K562 (cell line): ENCODE results near the gene ALKBH7. TPM values are rescaled to one million over a fixed set of nuclear protein-coding genes. Genes with fewer than 3 reads are reported as not detected.
A peak's percentile ranks its signal among the peaks of the same experiment; 100 is the strongest.

Experiments
- CCNT2 ChIP-seq: IDR thresholded peaks from 2 replicates; pipeline ENCODE4 v1.6.1; 2011; ENCODE audit warnings: borderline replicate concordance, low read depth, mild to moderate bottlenecking, moderate library complexity, mixed read lengths, low read length; ENCODE audit not compliant: insufficient read length; ENCODE audit errors: extremely low read depth
- KDM2B ChIP-seq: fragments of 250-450 bp; sonication (Bioruptor Pico); IDR thresholded peaks from 2 replicates; pipeline ENCODE4 v1.8.0; 2021; ENCODE audit warnings: mild to moderate bottlenecking, moderate library complexity
- PYGO2 ChIP-seq: fragments of 450-650 bp; IDR thresholded peaks from 2 replicates; pipeline ENCODE4 v1.6.1; 2016; ENCODE audit warnings: mild to moderate bottlenecking, missing genetic modification characterization, moderate library complexity, missing compliant biosample characterization
- SAFB ChIP-seq: fragments of 200-400 bp; formaldehyde crosslinking; IDR thresholded peaks from 2 replicates; pipeline ENCODE4 v1.6.1; 2017; ENCODE audit warnings: low read depth, low read length, borderline replicate concordance
- SMARCB1 ChIP-seq: IDR thresholded peaks from 2 replicates; pipeline ENCODE4 v1.6.1; 2011; ENCODE audit warnings: improper control_type of control experiment, low read depth; ENCODE audit not compliant: insufficient read length
- SREBF2 ChIP-seq: sonication (generic); formaldehyde crosslinking; IDR thresholded peaks from 2 replicates; pipeline ENCODE4 v1.4.0; 2020; ENCODE audit warnings: mild to moderate bottlenecking, missing genetic modification reagents
- SRSF7 ChIP-seq: fragments of 200-400 bp; formaldehyde crosslinking; optimal IDR thresholded peaks from 2 replicates; pipeline ENCODE3; 2017; ENCODE audit warnings: mild to moderate bottlenecking, low read depth, low read length
- ZNF609 ChIP-seq: sonication (generic); formaldehyde crosslinking; IDR thresholded peaks from 2 replicates; pipeline ENCODE4 v1.8.1; 2023; ENCODE audit warnings: missing genetic modification reagents, mild to moderate bottlenecking, borderline replicate concordance
- polyA plus RNA-seq, 8 experiments: library from polyadenylated mRNA; depleted of rRNA in 4 of 8; stranded (reverse) in 5 of 8; unstranded in 3 of 8; fragments of >200 nt; fragmentation: Nextera tagmentation in 2 of 8; fragmentation: Illumina TruSeq in 1 of 8; extraction: Ambion mirVana in 2 of 8; extraction: Trizol in 1 of 8; gene quantifications; 2 replicates each; pipeline versions ENCODE4 v1.2.1 to v1.2.3, GENCODE V29; 2011 to 2014; ENCODE audit warnings: inconsistent platforms in 1 of 8, missing spikeins in 1 of 8
- total RNA-seq, 7 experiments: library from RNA; depleted of rRNA in 6 of 7; stranded (reverse); fragments of >200 nt in 6 of 7; fragmentation: Illumina TruSeq in 2 of 7; extraction: Trizol in 2 of 7; gene quantifications; 2 replicates each; pipeline versions ENCODE4 v1.2.1 to v1.2.3, GENCODE V29; 2011 to 2021; ENCODE audit warnings: low replicate concordance in 1 of 7
- TF ChIP-seq, protein P1 (sequence below), 2 experiments: IDR thresholded peaks; 2 replicates each; pipeline ENCODE4 v1.6.1; 2011; ENCODE audit warnings: borderline replicate concordance in 1 of 2, control low read depth in 1 of 2, low read depth in 1 of 2, low read length in 1 of 2, mild to moderate bottlenecking in 1 of 2, mixed read lengths in 1 of 2, moderate library complexity in 1 of 2; ENCODE audit not compliant: insufficient read depth in 1 of 2, insufficient read length in 1 of 2, poor library complexity in 1 of 2, severe bottlenecking in 1 of 2; ENCODE audit errors: extremely low read depth in 1 of 2
- TF ChIP-seq, protein P2 (sequence below), 2 experiments: fragments of 450-650 bp; formaldehyde crosslinking in 1 of 2; IDR thresholded peaks; 2 replicates each; pipeline versions ENCODE4 v1.4.0 to v1.6.1; 2014 to 2020; ENCODE audit warnings: mild to moderate bottlenecking in 2 of 2, borderline replicate concordance in 1 of 2, low read depth in 1 of 2

Gene ALKBH7
- total and polyA plus RNA-seq, 9 of the 15 experiments (the other 6 are each of a cell fraction or from before 2014, with no cell fraction given), result 0.69 to 94.8 (median 17.6) TPM

DNA sequence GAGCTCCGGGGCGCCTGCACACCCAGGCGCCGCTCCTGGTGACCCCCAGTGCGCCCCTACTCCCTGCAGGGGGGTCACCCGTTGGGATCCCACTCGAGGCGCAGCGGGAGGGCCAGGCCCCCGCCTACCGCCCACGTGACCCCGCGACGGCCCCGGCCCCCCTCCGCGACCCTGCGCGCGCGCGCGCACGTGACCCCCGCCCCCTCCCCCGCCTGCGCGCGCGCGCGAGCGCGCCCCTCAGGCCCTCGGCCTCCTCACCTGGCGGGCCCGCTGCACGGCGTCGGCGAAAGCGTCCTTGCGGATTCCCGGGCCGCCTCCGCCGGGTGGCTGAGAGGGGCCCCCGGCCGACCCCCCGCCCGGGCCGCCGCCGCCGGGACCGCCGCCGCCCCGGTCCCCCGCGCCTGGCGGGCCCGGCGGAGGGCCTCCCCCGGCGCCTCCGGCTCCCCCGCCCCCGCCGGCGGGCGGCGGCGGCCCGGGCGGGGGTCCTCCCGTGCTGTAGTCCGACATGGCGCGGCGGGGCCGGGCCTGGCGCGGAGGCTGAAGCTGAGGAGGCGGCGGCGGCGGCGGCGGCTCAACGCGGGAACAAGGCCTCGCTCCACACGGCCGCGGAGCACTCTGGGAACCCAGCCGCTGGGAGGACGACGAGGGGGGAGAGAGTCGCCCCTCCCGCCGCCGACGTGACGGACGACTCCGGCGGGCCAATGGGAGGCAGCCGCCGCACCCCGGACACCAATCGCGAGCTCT is 51.8 kb downstream of the ALKBH7 start, which contains the start of gene KHSRP (continued):
- TF ChIP-seq, protein P1, sequence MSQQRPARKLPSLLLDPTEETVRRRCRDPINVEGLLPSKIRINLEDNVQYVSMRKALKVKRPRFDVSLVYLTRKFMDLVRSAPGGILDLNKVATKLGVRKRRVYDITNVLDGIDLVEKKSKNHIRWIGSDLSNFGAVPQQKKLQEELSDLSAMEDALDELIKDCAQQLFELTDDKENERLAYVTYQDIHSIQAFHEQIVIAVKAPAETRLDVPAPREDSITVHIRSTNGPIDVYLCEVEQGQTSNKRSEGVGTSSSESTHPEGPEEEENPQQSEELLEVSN (IDR thresholded peaks at IDR 0.05; ENCODE audit: borderline replicate concordance in 1 of 2, extremely low read depth in 1 of 2, insufficient read depth in 1 of 2, insufficient read length in 1 of 2, low read depth in 1 of 2, low read length in 1 of 2, poor library complexity in 1 of 2, severe bottlenecking in 1 of 2), result peak in 1 of 2 experiments; percentile 87
- no peak for TF ChIP-seq SRSF7
- no peak for TF ChIP-seq SAFB
- TF ChIP-seq ZNF609 (CRISPR knock-in tag), result 0 out of 2 replicates have a peak, but pooled peaks have one; percentile 10
- TF ChIP-seq KDM2B (CRISPR knock-in tag), result no peak
- TF ChIP-seq SREBF2, result no peak
- TF ChIP-seq SMARCB1, result no peak
- no peak for TF ChIP-seq PYGO2
- no peak for TF ChIP-seq CCNT2
- TF ChIP-seq, protein P2, sequence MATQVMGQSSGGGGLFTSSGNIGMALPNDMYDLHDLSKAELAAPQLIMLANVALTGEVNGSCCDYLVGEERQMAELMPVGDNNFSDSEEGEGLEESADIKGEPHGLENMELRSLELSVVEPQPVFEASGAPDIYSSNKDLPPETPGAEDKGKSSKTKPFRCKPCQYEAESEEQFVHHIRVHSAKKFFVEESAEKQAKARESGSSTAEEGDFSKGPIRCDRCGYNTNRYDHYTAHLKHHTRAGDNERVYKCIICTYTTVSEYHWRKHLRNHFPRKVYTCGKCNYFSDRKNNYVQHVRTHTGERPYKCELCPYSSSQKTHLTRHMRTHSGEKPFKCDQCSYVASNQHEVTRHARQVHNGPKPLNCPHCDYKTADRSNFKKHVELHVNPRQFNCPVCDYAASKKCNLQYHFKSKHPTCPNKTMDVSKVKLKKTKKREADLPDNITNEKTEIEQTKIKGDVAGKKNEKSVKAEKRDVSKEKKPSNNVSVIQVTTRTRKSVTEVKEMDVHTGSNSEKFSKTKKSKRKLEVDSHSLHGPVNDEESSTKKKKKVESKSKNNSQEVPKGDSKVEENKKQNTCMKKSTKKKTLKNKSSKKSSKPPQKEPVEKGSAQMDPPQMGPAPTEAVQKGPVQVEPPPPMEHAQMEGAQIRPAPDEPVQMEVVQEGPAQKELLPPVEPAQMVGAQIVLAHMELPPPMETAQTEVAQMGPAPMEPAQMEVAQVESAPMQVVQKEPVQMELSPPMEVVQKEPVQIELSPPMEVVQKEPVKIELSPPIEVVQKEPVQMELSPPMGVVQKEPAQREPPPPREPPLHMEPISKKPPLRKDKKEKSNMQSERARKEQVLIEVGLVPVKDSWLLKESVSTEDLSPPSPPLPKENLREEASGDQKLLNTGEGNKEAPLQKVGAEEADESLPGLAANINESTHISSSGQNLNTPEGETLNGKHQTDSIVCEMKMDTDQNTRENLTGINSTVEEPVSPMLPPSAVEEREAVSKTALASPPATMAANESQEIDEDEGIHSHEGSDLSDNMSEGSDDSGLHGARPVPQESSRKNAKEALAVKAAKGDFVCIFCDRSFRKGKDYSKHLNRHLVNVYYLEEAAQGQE (IDR thresholded peaks at IDR 0.05; ENCODE audit: borderline replicate concordance), result no peak
- TF ChIP-seq, protein P2 (CRISPR knock-in tag; IDR thresholded peaks at IDR 0.05; ENCODE audit: low read depth), result no peak
